ENCODE results near the gene CFC1B.
"Not testable (repeated sequence)": the region's sequence is repeated elsewhere in the genome, so short reads cannot be mapped to it uniquely, and the experiment has no call there.

CFC1B gene

DNA sequence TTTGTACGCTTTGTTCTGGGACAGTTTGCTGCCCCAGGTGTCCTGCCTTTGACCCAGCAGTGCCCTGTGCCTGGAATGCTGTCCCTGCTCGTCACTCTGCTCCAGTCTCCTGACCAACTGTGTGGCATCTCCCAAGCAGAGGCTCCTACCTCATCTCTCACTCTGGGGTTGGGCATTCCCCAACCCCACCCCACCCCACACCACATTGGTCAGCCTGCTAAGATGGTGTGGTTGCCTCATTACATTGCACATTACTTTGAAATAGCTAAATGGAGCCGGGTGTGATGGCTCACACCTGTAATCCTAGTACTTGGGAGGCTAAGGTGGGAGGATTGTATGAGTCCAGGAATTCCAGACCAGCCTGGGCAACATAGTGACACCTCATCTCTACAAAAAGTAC is 50.9 kb downstream of the CFC1B start:
- DNase-seq = not testable (repeated sequence)

DNA sequence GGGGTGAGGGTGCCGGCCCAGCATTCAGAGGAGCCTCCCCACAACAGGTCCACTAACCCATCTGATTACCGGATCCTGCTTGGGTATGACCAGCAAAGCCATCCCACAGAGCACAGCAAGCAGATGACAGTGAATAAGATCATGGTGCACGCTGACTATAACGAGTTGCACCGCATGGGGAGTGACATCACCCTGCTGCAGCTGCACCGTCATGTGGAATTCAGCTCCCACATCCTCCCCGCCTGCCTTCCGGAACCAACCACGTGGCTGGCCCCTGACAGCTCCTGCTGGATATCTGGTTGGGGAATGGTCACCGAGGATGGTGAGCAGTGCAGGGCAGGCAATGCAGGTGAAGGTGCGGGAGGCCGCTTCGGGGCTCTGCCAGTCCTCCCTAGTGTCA is 53.2 kb downstream of the CFC1B start:
- DNase-seq = not testable (repeated sequence)

DNA sequence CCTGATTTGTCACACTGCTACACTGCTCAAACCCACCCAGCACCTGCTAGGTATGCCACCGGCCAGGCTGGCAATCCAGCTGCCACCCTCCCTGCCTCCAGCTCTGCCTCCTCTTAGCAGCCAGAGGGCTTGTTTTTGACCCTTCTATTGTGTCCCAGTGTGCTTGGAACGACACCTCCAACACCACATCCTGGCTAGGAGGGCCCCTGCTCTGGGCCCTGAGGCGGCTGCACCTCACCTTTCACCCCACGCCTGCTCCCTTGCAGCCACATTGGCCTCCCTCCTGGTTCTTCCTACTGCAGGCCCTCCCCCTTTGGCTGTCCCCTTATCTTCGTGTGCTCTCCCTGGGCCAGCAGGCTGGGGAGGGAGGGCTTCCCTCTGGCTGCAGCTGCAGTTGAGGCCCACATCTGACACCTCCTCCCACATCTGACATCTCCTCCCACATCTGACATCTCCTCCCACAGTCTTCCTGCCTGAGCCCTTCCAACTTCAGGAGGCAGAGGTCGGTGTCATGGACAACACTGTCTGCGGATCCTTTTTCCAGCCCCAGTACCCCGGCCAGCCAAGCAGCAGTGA is 55.3 kb downstream of the CFC1B start:
- DNase-seq = not testable (repeated sequence)

DNA sequence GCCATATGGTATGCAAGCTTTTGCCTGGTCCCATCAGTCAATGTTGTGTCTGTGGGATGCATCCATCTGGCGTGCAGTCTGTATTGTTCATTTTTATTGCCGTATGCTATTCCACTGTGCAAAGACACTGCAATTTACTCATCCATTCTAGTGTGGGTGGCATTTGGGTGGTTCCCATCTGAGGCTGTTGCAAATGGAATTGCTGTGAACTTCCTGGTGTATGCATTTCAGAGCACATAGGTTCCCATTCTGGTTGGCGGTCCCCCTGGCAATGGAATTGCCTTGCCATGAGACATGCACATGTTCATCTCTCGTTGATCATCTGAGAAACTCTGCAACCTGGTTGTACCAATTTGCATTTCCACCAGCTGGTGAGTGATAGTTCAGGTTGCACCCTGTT is 56.5 kb downstream of the CFC1B start:
- not testable (repeated sequence) for DNase-seq

Measured in activated CD4-positive, alpha-beta T cell treated with anti-CD3 and anti-CD28 coated beads for 48 hours (primary cell).